ENCODE measurements around the gene SNTB2. TPM values are rescaled to one million over a fixed set of nuclear protein-coding genes. Genes with fewer than 3 reads are reported as not detected.
A peak's percentile ranks its signal among the peaks of the same experiment; 100 is the strongest.

The SNTB2 gene
- total and polyA plus RNA-seq, 2 of the 13 experiments (the other 11 are each of a cell fraction or from before 2014, with no cell fraction given): 11.5 to 19.2 TPM

GRCh38 chr16:69339289-69340094 lies 152.5 kb downstream of the SNTB2 start, which contains the start of the genes COG8 and NIP7 (continued):
- TF ChIP-seq TCF7L2 (IDR thresholded peaks at IDR 0.05; ENCODE audit: low read depth, low read length) (no peak), MBNL3 (CRISPR knock-in tag; conservative IDR thresholded peaks at IDR 0.05) (no peak), RAD21 (CRISPR knock-in tag; IDR thresholded peaks at IDR 0.05) (peak; percentile 71), ARID4A (CRISPR knock-in tag; IDR thresholded peaks at IDR 0.05; ENCODE audit: borderline replicate concordance) (peak; percentile 98), NFYB (CRISPR knock-in tag; IDR thresholded peaks at IDR 0.05) (peak; percentile 65), PCBP2 (optimal IDR thresholded peaks at IDR 0.05; ENCODE audit: low read depth, low read length, poor library complexity, severe bottlenecking) (no peak), ZNF33B (CRISPR knock-in tag; IDR thresholded peaks at IDR 0.05) (peak; percentile 59), ZKSCAN8 (CRISPR knock-in tag; IDR thresholded peaks at IDR 0.05; ENCODE audit: borderline replicate concordance) (peak; percentile 62), CBFB (CRISPR knock-in tag; IDR thresholded peaks at IDR 0.05) (peak; percentile 88), TRAFD1 (CRISPR knock-in tag; IDR thresholded peaks at IDR 0.05; ENCODE audit: borderline replicate concordance) (no peak), MXI1 (IDR thresholded peaks at IDR 0.05; ENCODE audit: borderline replicate concordance, low read depth, low read length) (peak; percentile 94; the same call in 1 of the 3 replicates), SNAI1 (CRISPR knock-in tag; IDR thresholded peaks at IDR 0.05; ENCODE audit: borderline replicate concordance) (peak; percentile 96; the same call in 1 of the 2 replicates), DMTF1 (CRISPR knock-in tag; IDR thresholded peaks at IDR 0.05) (peak; percentile 66; the same call in 1 of the 2 replicates), TP53 (CRISPR knock-in tag; conservative IDR thresholded peaks at IDR 0.05) (no peak; the same call in none of the 2 replicates), POLR2AphosphoS2 (IDR thresholded peaks at IDR 0.05; ENCODE audit: low read depth, low read length) (no peak), ZMAT5 (CRISPR knock-in tag; IDR thresholded peaks at IDR 0.05; ENCODE audit: borderline replicate concordance, low read depth) (no peak), ZNF800 (CRISPR knock-in tag; IDR thresholded peaks at IDR 0.05) (peak; percentile 84), ZBTB7A (CRISPR knock-in tag; IDR thresholded peaks at IDR 0.05) (no peak)
